HG02588 (cell line): ENCODE data around the gene MAX.
A peak's percentile ranks its signal among the peaks of the same experiment; 100 is the strongest.

Source experiments
- ATAC-seq: cut with Tn5 transposase; IDR thresholded peaks from one replicate; pipeline ENCODE4 v1.9.1; 2021; ENCODE audit warnings: mild to moderate bottlenecking, moderate library complexity; ENCODE audit not compliant: unreplicated experiment

Gene MAX, protein sequence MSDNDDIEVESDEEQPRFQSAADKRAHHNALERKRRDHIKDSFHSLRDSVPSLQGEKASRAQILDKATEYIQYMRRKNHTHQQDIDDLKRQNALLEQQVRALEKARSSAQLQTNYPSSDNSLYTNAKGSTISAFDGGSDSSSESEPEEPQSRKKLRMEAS

DNA sequence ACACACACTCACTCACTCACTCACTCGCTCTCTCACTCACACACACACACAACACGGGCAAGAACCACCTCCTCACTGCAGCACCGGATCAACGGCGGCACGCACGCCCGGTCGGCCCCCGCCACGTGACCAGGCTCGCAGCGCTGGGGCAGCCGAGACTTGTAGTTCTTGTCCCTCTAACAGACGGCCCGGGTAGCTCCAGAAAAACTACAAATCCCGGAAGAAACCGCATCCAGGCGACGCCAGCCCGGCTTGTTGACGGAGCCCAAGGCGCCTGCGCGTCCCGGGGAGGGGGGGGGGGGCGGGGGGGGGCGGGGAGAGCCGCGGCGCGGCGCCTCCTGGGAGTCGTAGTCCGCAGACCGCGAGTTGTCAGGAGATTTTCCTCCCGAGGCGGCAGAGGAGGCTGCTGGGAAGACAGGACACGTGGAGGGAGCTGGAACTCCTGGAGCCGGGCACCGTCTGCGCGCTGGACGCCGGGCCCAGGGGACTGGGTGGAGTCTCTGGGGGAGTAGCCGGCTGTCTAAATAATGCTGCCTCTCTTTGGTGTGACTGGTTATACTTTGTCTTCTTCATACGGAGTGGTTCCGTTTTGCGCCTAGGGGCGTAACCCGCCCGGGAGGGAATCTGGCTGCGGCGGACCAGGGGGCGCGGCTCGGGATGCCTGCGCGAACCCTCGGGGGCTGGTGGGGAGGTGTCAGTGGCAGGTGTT is at the start of gene MAX:
Gene MAX (minus strand): TSS at position 77 of the 709 bp plus-strand sequence. CDS start 178 bp downstream, outside the sequence.
- ATAC-seq, result peak; percentile 88

DNA sequence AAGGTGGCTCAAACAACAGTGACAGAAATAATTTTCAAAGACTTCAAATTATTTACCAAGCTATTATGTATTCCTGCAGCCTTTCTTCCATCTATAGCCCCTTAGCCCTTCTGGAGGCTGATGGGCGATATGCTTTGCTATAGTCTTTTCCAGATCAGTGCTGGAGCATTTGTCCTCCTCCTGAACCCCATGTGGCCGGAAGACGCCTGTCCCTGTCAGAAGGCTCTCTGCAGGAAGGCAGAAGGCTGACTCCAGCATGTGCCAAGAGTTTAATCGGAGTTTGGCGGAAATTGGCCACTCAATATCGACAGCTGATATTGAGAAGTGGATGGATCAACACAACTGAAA is 49.3 kb upstream of the MAX start:
- ATAC-seq, result no peak

DNA sequence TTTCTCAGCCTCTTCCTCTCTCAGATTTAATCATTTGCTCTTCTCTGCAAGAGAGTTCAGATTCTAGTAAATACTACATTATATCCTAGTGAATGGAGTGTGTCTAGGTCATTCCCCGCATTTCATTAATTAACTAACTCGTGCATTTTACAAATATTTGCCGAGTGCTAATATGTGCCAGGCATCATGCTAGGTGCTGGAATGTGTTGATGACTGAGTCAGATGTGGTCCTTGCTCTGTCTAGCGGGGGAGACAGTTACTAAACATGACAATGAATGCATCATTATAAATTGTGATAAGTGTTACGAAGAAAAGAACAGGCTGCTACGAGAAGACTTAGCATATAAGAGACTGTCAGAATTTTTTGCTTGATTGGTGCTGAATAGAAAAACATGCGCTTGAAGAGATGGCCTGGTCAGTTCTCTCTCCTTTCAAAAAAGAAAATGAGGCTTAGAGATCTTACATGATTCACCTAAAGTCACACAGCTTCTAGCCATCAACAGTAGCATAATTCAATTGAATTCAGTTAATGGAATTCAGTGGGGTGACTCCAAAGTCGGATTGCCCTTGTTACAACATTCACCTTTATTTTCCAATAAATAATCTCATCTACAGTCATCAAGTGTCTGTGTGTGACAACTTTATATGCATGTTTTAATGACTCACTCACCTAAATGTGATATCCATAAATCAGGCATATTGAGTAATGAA is 48.7 kb upstream of the MAX start:
- ATAC-seq, result no peak

DNA sequence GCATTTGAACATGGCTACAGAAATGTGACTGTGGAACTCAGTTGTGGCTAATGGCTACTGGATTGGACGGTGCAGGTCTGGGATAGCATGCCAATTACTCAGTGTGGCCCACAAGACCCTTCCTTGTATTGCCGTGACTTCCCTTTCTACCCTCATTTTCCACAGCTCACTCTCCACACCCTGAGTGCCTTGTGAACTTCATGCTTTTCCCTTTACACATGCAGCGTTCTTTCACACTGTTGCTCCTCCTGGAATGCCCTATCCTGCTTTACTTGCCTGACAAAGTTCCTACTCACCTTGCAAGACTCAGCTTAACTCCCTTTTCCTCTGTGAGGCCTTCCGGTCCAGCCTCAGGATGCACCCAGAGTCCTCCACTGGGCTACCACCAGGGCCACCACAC is 46.8 kb upstream of the MAX start:
- no peak for ATAC-seq

DNA sequence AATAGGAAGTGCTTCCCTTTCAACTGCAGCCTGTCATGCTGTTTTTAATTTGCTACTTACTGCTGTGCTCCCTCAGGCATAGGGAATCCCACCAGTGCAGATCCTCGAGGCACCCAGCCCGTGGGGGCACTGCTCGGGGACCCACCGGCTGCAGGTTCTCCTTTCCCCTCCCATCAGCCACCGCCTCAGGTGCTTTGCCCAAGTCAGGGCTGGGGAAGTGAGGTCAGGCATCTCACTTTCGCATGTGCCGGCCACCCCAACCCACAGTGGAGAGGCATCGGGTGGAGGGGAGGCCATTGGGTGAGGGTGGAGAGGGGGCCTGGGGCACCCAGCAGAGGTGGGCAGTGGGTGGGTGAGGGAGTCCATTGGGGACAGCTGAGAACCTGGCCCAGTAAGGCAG is 41.9 kb upstream of the MAX start:
- ATAC-seq, result no peak

DNA sequence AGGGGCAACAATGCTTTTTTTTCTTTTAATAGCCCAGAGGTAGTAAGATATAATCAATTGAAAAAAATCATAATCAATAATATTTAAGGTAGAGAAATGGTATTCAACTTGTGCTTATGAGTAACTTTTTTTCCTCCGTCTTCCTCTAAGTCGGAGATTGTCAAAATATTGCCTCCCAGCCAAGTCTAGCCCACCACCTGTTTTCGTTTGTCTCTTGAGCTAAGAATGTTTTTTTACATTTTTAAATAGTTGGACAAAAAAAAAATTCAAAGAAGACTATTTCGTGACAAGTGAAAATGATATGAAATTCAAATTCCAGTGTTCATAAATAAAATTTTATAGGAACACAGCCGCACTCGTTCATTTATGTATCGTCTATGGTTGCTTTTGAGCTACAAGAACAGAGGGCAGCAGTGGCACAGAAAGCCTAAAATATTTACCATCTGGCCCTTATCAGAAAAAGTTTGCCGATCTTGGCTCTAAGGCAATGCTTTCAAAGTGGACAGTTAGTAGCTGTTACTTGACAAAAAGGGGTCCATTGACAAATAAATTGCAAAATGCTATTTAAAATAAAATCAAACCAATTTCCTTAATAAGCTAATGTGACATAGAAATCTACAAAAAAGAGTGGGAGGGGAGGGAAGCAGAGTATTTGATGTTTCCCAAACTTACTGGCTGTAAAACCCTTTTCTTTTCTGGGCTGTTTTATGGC is 40.8 kb upstream of the MAX start:
- no peak for ATAC-seq

DNA sequence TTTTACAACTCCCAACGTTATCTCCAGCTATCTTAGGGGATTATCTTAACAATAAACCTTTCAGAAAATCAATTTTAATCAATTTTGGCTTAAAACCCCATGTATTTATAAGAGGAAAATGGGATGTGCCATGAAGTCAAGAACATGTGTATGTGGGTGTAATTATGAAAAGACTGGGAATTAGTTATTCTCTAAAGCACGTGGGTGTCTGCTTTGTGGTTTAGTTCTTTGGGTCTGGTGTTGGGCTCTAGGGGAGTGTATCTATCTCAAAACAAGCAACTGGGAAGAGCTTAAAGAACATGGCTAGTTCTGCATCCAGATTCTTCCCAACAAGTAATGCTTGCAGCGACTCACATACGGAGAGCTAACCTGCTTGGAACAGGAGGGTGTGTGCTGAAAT is 40.1 kb upstream of the MAX start:
- ATAC-seq, result no peak

DNA sequence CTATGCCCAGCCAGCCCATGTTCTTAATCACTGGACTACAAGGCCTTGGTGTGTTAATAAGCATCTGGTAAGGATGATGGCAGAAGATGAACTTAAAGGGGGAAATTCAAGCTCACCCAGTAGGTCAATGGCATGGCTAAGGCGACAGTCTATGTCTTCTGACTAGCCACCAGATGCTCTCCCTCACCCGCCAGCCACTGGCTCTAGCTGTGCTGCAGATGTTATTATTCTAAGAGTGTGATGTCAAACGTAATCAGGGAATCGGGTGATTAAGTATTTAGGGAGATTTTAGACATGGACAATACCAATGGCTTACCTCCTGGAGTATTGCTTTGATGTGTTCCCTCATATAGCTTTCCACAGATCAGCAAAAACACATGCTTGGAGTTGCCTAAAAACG is 39.2 kb upstream of the MAX start:
- ATAC-seq, result no peak

DNA sequence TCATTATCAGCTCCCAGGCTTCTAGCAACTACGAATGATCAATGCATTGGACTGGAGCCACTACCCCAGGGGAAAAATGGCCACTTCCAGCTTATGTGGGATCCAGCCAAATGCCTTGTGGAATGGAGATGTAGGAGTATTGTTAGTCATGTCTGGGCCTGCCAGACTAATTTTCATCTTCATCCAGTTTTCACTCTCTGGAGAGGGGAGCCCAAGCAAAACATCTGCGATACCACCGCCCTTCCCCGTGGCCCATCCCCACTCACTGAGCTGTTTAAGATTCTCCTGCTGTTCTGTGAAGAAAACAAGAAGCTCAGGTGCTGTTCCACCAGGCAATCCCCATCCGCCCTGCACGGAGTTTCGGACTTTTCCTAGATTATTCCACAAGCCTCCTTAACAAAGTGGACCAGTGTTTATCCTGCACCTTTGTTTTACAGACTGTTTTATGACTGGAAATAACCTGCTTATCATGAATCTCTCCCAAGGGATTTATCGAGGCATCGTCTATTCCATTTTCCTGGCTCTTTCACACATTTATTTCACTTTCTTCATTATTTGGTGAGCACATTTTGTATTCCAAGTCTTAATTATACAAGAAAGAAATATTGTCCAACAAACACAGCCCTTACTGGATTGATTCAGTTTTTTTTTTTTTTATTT is 35.5 kb upstream of the MAX start:
- no peak for ATAC-seq

DNA sequence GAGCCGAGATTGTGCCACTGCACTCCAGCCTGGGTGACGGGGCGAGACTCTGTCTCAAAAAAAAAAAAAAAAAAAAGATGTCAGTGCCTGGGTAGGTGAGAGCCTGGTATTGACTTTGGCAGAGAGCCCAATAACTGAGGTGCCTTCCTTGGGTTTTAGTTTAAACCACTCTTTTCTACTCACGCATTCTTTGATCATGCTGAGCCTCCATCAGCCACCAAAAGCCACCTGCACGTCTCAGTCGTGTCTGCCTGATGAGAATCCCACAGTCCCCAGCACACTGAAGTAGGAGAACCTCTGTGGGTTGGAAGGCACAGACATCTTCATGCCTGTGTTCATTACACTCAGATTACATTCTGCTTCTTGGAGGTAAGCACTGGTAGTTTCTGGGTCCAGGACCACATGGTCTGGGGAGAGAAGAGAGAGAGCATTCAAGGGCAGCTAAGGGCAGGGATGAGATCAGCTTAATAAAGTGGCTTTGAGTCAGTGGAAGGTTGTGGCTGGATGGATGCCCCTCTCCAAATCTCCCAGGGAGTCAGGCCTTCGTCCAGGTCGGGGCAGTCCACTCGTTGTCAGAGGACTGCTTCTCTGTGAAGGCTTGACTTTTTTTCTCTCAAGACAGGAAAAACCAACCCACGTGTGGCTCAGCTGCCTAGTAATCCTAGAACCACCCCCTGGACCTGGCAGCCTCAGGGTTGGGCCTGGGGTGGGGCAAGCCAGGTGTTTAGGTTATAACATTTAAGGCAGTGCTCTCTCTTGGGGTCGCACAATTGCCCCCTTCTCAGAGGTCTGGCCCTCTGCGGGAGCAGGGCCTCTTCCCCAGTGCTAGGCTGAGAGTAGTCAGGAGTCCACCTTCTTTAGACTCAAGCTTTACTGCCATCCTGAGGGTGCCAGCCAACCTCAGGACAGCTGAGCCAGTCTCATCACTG is 32.6 kb upstream of the MAX start:
- ATAC-seq, result no peak

DNA sequence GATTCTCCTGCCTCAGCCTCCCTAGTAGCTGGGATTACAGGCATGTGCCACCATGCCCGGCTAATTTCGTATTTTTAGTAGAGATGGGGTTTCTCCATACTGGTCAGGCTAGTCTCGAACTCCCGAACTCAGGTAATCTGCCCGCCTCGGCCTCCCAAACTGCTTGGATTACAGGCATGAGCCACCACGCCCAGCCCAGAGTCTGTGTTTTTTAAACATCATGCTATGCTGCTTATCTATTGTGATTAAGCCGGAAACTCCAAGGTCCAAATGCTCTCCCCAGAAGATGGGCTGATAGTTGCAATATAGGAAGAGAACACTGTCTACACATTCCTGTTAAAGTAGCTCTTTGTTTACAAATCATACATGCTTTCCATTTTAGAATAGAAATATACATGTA is 30.5 kb upstream of the MAX start:
- ATAC-seq, result no peak

DNA sequence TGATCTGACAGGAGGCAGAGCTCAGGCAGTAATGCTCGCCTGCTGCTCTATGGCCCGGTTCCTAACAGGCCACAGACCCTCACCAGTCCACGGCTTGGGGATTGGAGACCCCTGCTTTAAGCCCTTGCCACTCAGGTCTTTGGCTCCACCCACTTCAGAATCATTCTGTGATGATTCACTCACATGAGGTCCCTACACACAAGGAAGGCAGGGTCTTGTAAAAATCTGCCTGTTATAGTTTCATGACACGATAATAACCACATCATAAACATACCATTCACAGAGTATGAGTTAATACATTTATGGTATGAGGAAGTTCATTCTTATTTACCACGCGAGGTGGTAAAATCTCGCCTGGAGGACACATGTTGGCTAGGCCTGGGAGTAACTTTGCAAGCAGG is 29.0 kb upstream of the MAX start:
- ATAC-seq, result no peak

DNA sequence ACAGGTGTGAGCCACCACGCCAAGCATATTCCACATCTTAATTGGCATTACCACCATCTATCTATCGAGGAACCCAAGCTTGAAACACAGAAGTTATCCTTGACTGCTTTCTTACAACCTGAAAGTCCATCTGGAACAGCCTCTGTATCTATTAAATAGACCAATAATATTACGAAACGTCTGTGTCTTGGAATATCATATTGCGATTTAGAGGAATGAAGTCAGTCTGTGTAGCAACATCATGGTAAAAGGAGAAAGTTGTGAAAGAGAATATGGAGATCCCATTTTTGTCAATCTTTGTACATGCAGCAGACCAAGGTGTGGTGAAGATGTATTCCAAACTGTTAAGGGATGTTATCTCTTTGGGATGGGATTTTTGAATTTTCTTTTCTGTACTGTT is 25.8 kb upstream of the MAX start:
- ATAC-seq, result no peak

DNA sequence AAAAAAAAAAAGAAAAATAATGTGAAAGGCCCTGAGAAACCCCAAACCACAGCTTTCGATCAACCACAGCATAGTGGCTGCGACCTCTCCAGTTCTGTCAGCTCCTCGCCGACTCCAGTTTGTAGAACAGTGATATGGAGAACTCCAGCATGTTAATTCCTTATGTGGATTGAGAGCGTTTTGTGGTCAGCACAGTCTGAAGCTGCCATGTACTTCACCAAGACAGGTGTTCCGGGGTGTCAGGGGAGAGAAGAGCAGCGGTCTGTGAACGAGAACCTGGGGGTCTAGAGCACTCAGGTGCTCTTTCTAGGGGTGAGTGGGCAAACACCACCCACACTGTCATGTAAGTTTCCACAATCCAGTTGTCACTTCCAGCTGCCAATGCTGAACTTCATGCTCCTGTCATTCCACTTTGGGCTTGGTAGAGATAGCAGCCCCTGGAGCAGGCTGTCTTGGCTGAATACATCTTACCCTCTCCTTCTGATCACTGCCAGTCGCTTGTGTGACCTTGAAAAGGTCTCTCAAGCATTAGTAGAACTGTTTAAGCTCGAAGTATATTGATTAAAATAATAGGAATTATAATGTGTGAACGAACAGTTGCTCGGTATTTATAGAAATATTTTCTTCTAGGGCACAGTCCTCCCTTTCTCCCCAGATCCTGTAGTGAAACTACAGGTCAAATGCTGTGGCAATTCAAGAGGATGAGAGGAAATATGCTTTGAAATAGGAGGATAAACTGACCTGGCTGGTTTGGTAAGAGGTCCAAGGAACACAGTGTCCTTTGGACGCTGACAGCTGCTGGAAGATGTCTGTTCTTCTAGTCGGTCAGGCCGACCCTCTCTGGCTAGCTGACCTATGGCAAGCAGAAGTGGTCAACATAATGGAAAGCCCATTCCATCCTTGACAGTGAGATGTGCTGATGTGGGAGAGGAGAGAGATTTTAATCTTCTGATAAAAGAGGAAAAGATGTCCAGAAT is 15.7 kb upstream of the MAX start:
- no peak for ATAC-seq

DNA sequence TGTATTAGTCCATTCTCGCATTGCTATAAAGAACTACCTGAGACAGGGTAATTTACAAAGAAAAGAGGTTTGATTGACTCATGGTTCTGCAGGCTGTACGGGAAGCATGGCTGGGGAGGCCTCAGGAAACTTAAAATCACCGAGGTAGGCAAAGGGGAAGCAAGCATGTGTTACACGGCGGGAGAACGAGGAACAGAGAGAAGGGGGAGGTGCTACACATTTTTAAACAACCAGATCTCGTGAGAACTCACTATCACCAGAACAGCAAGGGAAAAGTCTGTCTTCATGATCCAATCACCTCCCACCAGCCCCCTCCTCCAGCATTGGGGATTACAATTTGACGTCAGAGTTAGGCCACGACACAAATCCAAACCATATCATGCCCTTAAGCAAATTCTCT is 13.3 kb upstream of the MAX start:
- no peak for ATAC-seq

DNA sequence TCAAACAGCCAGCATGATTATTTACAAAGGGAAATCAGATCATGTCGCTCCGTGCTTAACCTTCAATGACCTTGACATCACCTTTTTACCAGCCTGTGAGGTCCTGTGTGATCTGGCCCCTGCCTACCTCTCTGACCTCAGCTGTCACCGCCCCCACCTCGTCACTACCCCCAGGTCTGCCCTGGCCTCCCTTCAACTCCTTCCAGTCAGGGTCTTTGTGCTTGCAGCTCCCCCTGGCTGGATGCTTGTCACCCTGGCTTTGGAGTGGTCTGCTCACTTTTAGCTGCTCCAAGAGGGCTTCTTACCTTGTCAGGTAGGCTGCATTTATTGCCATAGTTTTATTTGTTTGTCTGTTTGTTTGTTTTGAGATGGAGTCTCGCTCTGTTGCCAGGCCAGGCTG is 8.2 kb upstream of the MAX start:
- no peak for ATAC-seq

DNA sequence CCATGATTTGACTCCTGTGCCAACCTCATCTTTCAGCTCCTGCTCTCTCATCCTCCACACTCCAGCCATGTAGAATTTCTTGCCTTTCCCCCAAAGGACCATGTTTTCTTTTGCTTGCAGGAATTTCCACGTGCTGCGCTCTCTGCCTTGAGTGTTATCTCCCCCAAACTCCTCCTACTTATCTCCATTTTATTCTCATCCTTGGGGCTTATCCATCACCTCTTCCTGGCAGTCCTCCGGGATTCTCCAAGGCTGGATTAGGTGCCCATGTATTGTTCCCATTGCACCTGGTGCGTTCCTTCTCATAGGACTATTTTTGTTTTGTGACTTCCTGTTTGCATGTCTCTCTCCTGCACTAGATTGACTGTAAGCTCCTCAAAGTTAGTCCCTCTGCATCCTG is 7.0 kb upstream of the MAX start:
- no peak for ATAC-seq

DNA sequence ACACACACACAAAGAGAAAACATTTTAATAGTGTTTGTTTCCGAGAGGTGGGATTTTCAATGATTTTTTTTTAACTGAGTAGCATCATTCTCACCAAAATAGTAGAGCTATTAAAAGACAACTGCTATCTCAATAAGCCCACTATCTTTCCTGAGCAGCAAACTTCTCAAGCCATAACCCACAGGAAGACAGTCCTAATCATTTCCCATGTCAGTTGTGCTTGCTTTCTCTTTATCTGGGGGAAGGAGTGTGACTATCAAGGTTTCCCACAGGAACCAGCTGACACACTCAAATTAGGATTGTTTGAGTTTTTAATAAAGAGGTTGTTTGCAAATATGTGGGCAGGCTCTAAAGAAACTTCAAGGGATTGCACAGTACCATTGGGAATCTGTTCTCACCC is 4.9 kb upstream of the MAX start:
- ATAC-seq, result no peak

DNA sequence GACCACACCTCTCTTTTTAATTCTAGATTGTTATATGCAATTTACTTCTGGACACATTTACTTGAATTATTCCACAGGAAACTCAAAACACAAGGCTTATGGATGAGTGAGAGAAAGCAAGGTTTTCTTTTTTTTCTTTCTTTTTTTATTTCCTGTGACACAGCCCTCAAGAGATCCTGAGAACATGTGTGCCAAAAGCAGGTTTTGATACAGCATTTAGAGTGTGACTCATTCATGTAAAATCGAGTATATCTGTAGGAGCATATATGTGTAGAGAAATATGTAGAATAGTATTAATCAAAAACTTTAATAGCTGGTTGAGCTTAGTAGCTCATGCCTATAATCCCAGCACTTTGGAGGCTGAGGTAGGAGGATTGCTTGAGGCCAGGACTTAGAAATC is 4.4 kb upstream of the MAX start:
- no peak for ATAC-seq
